CD4-positive, alpha-beta T cell treated with Interleukin-1 beta for 1 hour (primary cell): ENCODE measurements around the gene RAPGEF1.

Experiments
- DNase-seq, 2 donors: peaks; one replicate each; pipeline ENCODE4 v3.0.0-alpha.2; 2020 to 2022

The RAPGEF1 gene

GRCh38 chr9:131641618-131642495 lies 98.0 kb downstream of the RAPGEF1 start:
- no peak for DNase-seq

- no peak for DNase-seq
These were observed 99.3 kb downstream of the RAPGEF1 start for GRCh38 chr9:131640438-131641137.

- DNase-seq, result no peak
These were observed 100.0 kb downstream of the RAPGEF1 start for GRCh38 chr9:131639769-131640437.

- no peak for DNase-seq
These were observed 103.3 kb downstream of the RAPGEF1 start for GRCh38 chr9:131636593-131636992.

DNA sequence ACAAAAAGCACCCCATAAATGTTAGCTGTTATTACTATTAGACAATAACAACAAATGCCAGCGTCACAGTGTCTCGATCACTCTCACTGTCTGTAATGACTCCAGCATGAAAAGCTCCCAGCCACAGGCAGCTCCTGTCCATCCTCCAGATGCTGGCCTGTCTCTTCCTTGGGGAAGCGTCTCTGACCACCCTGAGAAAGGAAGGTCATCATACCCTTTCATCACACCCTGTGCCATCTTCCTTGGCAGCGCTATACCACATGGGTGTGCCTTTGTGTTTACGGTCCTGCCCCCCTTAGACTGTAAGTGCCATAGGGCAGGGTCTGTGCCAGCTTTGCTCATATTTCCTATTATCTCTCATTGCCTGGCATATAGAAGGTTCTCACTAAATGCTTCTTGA lies 104.0 kb downstream of the RAPGEF1 start:
- DNase-seq, result no peak

- peak; percentile 82 to 88 for DNase-seq
These were observed 104.6 kb downstream of the RAPGEF1 start for GRCh38 chr9:131635285-131635684.

GRCh38 chr9:131633491-131634031 lies 106.3 kb downstream of the RAPGEF1 start:
- no peak for DNase-seq

DNA sequence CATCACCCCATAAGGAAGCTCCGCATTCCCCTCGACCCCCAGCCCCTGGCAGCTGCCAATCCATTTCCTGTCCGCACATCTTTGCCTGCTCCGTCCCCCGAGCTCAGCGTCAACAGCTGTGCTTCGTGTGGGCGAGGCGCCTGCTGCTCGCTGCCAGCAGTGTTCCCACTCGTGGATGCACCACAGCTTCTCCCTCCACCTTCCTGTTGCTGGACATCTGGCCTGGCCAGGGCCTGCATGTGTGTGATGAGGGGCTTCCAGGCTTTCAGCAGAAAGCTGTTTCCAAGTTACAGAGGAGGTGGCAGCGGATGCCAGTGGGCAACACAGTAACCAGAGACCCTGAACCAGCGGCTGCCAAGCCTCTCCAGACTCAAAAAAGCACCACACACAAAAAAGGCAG lies 108.6 kb downstream of the RAPGEF1 start:
- no peak for DNase-seq

DNA sequence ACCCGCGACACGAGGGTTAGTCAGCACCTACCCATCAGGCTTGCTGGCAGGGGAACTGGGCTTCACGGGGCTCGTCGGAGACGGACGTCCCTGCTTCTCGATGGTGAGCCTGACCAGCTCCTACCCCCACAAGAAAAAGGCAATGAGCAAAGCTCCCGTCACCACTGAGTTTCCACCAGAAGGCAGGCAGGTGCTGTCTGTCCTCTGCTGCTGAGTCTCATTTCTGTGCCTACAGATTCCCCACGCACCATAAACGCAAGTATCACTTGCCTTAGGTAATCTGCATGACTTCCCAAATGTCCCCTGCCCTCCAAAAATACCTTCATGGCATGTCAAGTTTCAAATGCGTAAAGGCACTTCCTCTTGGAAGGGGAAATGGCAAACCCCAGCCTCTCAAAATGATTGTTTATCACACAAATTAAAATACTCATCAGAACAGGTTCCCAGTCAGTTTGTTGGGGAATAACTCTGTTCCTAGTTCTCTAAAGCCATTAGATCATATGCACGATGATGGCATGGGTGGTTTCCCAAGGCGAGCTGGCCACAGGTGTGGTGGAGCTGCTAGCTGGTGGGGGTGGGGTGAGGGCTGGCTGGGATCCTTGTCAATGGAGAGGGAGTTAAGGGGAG lies 109.6 kb downstream of the RAPGEF1 start:
- peak; percentile 47 to 62 for DNase-seq

DNA sequence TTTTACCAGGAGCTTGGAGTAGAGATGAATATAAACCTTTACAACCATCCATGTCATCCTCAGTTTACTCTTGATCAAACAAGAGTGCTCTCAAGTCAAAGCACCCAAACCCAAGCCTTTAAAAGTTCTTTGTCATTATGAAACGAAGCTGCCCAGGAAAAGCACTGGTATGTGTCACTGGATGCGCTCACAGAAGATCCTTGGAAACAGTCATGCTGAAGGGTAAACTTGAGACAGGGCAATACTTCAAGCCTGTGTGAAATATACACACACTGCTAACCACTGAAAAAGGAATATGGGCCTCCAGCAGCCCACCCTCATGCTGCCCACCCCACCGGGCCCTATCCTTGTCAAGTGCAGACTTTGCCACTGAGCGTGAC lies 110.1 kb downstream of the RAPGEF1 start:
- no peak for DNase-seq

- DNase-seq, result no peak
These were observed 110.7 kb downstream of the RAPGEF1 start for GRCh38 chr9:131629226-131629500.

DNA sequence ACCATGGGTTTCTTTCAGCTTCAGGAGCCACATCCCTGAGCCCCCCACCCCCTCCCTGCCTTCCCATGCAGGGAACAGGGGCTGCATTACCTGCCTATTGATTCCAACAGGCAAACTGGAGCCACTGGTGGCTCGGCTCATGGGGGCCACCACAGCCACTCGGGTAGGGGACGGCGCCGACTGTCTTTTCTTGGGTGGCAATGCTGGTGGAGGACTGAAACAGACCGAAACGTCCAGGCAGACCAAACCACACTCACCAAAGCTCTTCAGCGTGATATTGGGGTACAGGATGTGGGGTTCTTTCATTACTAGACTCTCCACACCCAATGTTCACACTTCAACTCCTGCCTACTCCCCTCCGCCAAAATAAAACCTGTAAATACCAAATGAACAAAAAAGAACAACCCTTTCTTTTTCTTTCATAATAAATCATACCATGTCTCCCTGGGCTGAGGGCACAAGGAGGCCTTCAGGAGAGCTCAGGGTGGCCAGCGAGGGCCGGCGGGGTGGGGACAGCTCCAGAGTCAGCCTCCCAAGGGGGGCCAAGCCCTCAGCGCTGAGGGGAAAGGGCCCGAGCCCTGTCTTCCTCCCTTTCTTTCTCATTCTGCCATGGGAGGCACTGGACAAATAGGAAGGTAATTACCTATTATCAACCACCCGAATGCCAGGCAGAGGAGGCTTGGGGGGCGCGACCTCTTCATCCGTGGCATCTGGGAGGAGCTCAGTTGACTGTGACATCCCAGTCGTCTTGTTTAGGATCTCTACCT lies 111.2 kb downstream of the RAPGEF1 start:
- peak; percentile 48 to 64 for DNase-seq

- peak; percentile 84 to 88 for DNase-seq
These were observed 112.0 kb downstream of the RAPGEF1 start for GRCh38 chr9:131627648-131628458.

DNA sequence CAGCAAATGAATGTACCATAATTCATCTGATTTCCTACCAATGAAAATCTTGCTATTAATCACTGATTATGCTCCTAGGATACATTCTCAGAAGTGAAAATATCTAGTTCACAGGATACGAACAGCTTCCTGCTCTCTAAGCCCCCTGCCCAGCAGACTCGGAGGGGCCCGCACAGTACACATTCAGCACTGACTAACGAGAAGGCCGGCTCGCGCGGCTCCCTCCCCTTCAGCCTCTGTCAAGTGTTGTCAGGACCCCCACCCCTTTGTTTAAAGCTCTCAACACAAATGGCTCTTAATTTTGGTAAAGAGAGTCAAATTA lies 112.6 kb downstream of the RAPGEF1 start:
- no peak for DNase-seq

DNA sequence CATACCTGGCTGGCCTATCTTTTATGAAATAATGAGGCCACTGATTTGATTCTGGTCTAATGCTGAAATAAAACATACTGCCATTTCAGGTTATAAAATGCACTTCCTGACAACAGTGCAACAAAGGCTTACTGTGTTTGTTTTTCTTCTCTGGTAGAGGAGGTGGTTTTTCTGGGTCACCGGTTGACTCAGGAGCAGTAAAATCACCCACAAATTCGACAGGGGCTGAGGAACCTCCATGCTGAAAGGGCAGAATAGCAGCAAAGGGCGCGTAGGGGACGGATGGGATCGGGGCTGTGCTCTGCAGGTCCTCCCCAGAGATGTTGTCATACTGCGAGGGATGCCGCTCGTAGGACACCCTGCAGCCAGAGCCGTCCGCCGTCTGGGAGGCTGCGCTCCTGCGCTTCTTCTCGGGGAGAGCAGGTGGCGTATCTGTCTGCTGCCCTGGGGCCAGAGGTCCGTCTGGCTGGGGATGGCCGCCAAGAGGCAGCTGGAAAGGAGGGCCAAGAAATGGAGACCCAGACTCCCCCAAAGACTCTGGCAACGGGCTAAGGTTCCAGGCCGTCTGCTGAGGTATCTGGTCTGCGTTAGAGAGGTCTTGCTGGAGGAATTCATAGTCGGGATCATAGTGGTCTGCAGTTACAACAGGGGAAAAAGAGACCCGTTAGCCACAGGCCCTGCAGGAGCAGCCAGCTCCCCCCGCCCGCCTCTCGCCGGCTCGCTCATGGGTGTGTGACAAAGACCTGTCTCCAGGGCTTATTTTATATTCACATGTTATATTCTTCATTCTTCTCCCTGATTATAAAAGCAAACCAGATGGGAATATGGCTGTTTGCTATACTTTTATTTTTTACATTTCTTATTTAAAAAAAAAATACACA lies 113.8 kb downstream of the RAPGEF1 start:
- DNase-seq, result peak in 1 of 2 donors; percentile 25

DNA sequence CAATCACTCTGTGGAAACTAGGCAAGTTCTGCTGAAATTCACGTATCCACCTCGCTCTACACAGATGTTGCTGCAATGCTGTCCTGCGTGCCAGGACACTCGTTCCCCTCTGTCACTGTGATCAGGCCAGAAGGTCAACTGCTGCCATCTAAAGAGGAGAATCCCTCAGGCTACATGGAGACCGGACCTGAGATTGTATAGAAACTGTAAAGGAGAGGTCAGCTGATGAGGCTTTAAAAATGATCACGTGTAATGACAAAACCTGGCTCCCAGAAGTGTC lies 114.4 kb downstream of the RAPGEF1 start:
- no peak for DNase-seq

DNA sequence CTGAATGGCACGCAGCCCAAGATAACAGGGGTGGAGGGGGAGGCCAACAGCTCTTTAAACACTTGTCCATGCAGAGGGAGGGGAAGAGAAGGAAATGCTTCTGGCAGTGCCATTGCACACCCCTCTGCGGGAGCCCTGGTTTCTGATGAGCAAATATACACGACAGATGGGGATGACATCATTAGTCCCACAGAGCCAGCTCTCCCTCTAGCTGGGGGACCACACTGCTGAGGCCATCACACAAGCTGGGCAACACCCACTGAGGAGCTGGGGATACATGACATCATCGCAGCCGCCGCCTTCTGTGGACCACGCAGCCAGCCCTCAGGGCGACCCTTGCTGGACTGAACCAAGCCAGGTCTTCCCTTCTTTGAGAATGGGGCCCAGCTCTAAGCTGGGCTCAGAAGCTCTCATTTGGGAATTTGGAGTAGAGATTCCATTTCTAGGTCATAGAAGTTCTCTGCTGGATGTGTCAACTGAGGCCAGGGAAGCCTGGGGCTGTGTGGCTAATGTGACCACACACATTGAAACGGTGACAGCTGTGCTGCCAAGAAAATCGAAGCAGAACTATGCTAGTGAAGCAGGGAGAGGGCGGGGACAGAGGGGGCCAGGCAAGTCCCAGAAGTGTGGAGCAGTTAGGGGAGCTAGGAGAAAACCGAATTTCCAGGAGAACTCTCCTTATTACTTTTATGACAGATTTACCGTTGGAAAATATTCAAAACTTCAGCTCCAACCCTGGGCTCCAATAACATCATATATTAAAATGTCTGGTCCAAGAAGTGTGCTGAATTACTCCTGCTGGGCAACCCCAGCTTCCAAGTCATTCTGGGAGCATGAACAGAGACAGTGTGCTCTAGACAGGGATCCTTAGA lies 115.0 kb downstream of the RAPGEF1 start:
- DNase-seq, result peak in 1 of 2 donors; percentile 29

GRCh38 chr9:131623655-131624330 lies 116.1 kb downstream of the RAPGEF1 start:
- DNase-seq, result no peak

DNA sequence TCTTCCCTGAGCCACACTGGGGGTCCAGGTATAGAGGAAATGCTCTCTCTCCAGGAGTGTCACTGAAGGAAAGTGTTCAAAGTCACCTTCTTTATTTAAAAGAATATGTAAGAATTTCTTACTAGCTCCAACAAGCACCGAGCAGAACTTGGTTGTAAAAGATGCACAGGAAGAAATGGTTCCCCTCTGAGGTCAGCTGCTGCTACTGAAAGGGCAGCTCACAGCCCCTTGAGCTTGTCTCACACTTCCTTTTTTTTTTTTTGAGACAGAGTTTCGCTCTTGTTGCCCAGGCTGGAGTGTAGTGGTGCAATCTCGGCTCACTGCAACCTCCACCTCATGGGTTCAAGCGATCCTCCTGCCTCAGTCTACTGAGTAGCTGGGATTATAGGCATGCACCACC lies 117.4 kb downstream of the RAPGEF1 start:
- DNase-seq, result peak in 1 of 2 donors; percentile 25
